Suprapubic skin (tissue), 4 donors: ENCODE measurements around the gene AAGAB. TPM values are rescaled to one million over a fixed set of nuclear protein-coding genes. Genes with fewer than 3 reads are reported as not detected.
A peak's percentile ranks its signal among the peaks of the same experiment; 100 is the strongest.

Experiments
- DNase-seq, 2 donors: peaks; one replicate each; pipeline ENCODE4 v3.0.0-alpha.2; 2019; ENCODE audit warnings: low spot score in 2 of 2
- H3K27ac ChIP-seq: fragments of 200-600 bp; sonication (generic); one replicate; pipeline ENCODE4 v1.5.1; 2019
- H3K27me3 ChIP-seq: fragments of 200-600 bp; sonication (generic); one replicate; pipeline ENCODE4 v1.5.1; 2019
- H3K36me3 ChIP-seq: fragments of 200-600 bp; sonication (generic); one replicate; pipeline ENCODE4 v1.5.1; 2019
- H3K4me1 ChIP-seq: fragments of 200-600 bp; sonication (generic); one replicate; pipeline ENCODE4 v1.5.1; 2019
- H3K4me3 ChIP-seq: fragments of 200-600 bp; sonication (generic); one replicate; pipeline ENCODE4 v1.5.1; 2019; ENCODE audit warnings: mild to moderate bottlenecking
- H3K9me3 ChIP-seq: fragments of 200-600 bp; sonication (generic); one replicate; pipeline ENCODE4 v1.5.1; 2019
- CTCF ChIP-seq, 2 donors: fragments of 200-600 bp in 1 of 2; fragments of 450-650 bp in 1 of 2; sonication (generic) in 1 of 2; IDR thresholded peaks; one replicate each; pipeline ENCODE4 v1.5.1; 2016 to 2019; ENCODE audit warnings: antibody characterized with exemption in 2 of 2, mild to moderate bottlenecking in 1 of 2, moderate library complexity in 1 of 2
- EP300 ChIP-seq: sonication (generic); formaldehyde crosslinking; IDR thresholded peaks from one replicate; pipeline ENCODE4 v1.6.1; 2017; ENCODE audit warnings: antibody characterized with exemption
- POLR2A ChIP-seq, 2 donors: fragments of 450-650 bp; IDR thresholded peaks; one replicate each; pipeline ENCODE4 v1.6.1; 2017; ENCODE audit warnings: antibody characterized with exemption in 2 of 2, mild to moderate bottlenecking in 2 of 2, moderate library complexity in 2 of 2
- POLR2AphosphoS5 ChIP-seq, 3 donors: sonication (generic); formaldehyde crosslinking; IDR thresholded peaks; one replicate each; pipeline ENCODE4 v1.6.1; 2017; ENCODE audit warnings: antibody characterized with exemption in 3 of 3
- WGBS: methylation state at CpG from one replicate; pipeline ENCODE4 v1.1.5; 2018; 5-methylcytosine and 5-hydroxymethylcytosine counted together
- total RNA-seq, 4 donors: library from RNA; depleted of rRNA; stranded (reverse); fragments of >200 nt; gene quantifications; one replicate each; pipeline ENCODE4 v1.1.0, GENCODE V29; 2016

The AAGAB gene
- total RNA-seq, 4 donors from 2014 or later = 18.6 to 28.0 (median 26.0) TPM

- TF ChIP-seq POLR2AphosphoS5 (IDR thresholded peaks at IDR 0.05) (no peak), POLR2A (IDR thresholded peaks at IDR 0.05) (no peak), EP300 (no peak), CTCF (IDR thresholded peaks at IDR 0.05) (no peak)
- H3K27ac ChIP-seq = no peak overlapping the region
- H3K4me3 ChIP-seq = no peak overlapping the region
- WGBS = 59% methylated on average over 8 of the region's 8 CpGs
- peaks cover 13% of the 10 kb centered on the region for H3K36me3 ChIP-seq
- peaks cover 26% of the 10 kb centered on the region for H3K4me1 ChIP-seq
- no peaks in the 10 kb centered on the region for H3K9me3 ChIP-seq
- no peak for DNase-seq
- no peaks in the 10 kb centered on the region for H3K27me3 ChIP-seq
Measured at GRCh38 chr15:67199881-67200763, 54.3 kb downstream of the AAGAB start.

GRCh38 chr15:67199391-67199790 lies 55.1 kb downstream of the AAGAB start:
- TF ChIP-seq POLR2AphosphoS5 (IDR thresholded peaks at IDR 0.05) = no peak
- no peak for TF ChIP-seq POLR2A (IDR thresholded peaks at IDR 0.05)
- no peak for TF ChIP-seq EP300
- Histone ChIP-seq H3K36me3 (peaks cover 13% of the 10 kb centered on the region), H3K27ac (no peak overlapping the region), H3K4me1 (peaks cover 34% of the 10 kb centered on the region), H3K27me3 (no peaks in the 10 kb centered on the region), H3K4me3 (no peak overlapping the region), H3K9me3 (no peaks in the 10 kb centered on the region)
- 88% methylated on average over 4 of the region's 4 CpGs for WGBS
- no peak for DNase-seq

GRCh38 chr15:67198157-67198754 lies 56.2 kb downstream of the AAGAB start:
- no peak for DNase-seq
- no peaks in the 10 kb centered on the region for H3K27me3 ChIP-seq
- H3K9me3 ChIP-seq = no peaks in the 10 kb centered on the region
- 96% methylated on average over 7 of the region's 7 CpGs for WGBS
- peaks cover 9% of the 10 kb centered on the region for H3K36me3 ChIP-seq
- no peak overlapping the region for H3K4me3 ChIP-seq
- peaks cover 44% of the 10 kb centered on the region for H3K4me1 ChIP-seq
- H3K27ac ChIP-seq = no peak overlapping the region
- TF ChIP-seq POLR2A (IDR thresholded peaks at IDR 0.05) (no peak), EP300 (no peak), CTCF (IDR thresholded peaks at IDR 0.05) (no peak), POLR2AphosphoS5 (IDR thresholded peaks at IDR 0.05) (no peak)

GRCh38 chr15:67197364-67197695 lies 57.1 kb downstream of the AAGAB start:
- Histone ChIP-seq H3K36me3 (peaks cover 13% of the 10 kb centered on the region), H3K27ac (peak overlapping the region; percentile 62), H3K4me1 (peaks cover 48% of the 10 kb centered on the region), H3K9me3 (no peaks in the 10 kb centered on the region), H3K4me3 (no peak overlapping the region), H3K27me3 (no peaks in the 10 kb centered on the region)
- 98% methylated on average over 2 of the region's 2 CpGs for WGBS
- TF ChIP-seq POLR2A (IDR thresholded peaks at IDR 0.05) (no peak), CTCF (IDR thresholded peaks at IDR 0.05) (no peak), POLR2AphosphoS5 (IDR thresholded peaks at IDR 0.05) (no peak)
- no peak for DNase-seq

GRCh38 chr15:67196672-67197363 lies 57.6 kb downstream of the AAGAB start:
- Histone ChIP-seq H3K36me3 (peaks cover 11% of the 10 kb centered on the region), H3K27ac (peak overlapping the region; percentile 62), H3K4me1 (peaks cover 48% of the 10 kb centered on the region), H3K4me3 (no peak overlapping the region), H3K9me3 (no peaks in the 10 kb centered on the region), H3K27me3 (no peaks in the 10 kb centered on the region)
- TF ChIP-seq CTCF (IDR thresholded peaks at IDR 0.05) (no peak), POLR2AphosphoS5 (IDR thresholded peaks at IDR 0.05) (no peak), POLR2A (IDR thresholded peaks at IDR 0.05) (no peak), EP300 (no peak)
- no peak for DNase-seq
- 66% methylated on average over 8 of the region's 8 CpGs for WGBS
